Activated CD4-positive, alpha-beta T cell treated with anti-CD3 and anti-CD28 coated beads, Interleukin-2, amount 50 U/mL, for 24 hours (primary cell): ENCODE data around the gene SDK2.
"Not testable (repeated sequence)": the region's sequence is repeated elsewhere in the genome, so short reads cannot be mapped to it uniquely, and the experiment has no call there.

Experiments
- DNase-seq, 2 donors: peaks; one replicate each; pipeline ENCODE4 v3.0.0-alpha.2; 2020; ENCODE audit warnings: low read depth in 1 of 2, low spot score in 1 of 2

SDK2 gene

DNA sequence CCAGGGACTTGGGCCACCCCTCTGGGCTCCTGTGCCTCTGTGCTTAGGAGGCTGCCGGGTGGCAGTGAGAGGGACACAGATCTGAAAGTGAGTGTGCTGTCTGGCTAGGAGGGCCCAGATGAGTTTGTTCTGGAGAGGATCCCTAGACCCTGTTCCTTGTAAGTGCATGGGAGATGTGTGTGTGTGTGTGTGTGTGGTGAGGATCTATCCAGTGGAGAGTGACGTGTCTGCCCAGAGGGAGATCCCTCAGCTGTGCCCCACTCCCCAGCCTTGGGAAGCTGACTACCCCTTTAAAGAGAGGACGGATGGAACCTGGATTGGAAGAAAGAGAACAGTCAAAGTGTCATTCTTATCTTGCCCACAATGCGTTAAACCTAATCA, 306.9 kb downstream of the SDK2 start:
- no peak for DNase-seq

DNA sequence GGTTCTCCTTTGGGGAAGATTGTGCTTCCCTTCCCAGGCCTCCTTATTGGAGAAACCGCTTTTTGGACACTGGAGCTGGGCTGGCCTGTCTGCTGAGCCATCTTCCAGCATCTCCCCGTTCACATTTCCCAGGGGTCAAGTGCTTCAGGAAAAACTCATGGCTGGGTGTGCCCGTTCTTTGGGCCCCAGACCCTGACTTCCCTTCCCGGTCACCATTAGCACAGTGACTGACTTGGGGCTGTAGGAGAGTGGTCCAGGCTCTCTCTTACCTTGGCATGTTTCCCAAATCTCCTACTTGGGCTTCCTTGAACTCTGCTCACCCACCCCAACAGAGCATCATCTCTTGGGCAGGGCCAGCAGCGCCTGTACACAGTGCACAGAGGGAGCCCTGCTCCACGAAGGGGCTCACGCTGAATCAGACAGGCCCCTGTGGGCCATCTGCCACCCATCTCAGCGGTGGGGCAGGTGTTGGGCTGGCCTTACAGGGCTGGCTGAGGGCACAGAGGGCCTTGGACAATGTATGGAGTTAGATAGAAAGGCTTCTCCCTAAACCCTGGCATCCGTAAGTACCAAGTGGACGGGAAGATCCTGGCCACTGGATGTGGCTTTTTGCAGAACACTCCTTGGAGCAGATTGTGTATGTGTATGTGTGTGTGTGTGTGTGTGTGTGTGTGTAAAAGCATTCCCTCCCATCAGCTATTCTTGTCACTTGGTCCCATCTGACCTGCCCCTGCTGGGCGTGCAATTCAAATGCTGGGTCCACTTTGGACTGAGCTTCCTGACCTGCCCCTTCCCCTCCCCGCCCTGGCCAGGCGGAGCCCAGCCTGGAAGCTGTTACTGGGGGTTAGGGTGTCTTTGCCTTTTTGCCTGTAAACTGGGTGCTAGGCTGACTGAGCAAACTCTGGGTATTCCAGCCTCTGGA, 307.6 kb downstream of the SDK2 start:
- no peak for DNase-seq

DNA sequence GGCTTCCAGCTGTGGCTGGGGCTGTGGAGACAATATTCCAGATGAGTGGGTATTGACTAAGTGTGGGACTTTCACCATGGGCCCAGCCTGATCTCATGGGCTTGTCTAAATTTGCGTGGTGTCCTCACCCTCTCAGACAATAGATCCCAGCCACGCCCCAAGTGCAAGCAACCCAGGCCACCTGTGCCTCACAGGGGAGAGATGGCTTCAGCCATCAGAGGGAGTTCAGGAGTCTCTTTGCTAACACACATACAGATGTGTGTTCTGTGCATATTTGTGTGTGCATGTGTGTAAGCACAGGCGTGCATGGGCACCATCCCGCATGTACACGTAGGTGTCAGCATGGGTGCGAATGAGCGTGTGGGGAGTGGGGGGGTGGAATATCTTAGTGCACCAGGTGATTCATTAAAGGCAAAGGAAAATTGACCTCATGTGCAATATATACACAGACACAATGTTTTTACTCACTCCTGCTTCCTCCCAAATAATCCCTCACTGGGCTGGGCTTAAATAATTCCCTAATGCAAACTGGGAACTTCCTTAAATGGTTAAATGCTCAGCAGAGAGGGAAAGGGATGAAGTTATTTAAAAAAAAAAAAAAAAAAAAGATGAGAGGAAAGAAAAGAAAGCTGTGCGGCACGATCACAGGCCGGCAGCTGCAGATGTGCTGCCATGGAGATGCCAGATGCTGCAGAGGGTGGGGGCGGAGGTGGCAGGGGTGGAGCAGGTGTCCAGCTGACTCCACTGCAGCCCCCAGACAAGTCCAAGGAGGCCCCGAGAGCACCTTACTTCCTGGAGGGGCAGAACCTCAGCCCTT, 308.4 kb downstream of the SDK2 start:
- DNase-seq, result no peak

DNA sequence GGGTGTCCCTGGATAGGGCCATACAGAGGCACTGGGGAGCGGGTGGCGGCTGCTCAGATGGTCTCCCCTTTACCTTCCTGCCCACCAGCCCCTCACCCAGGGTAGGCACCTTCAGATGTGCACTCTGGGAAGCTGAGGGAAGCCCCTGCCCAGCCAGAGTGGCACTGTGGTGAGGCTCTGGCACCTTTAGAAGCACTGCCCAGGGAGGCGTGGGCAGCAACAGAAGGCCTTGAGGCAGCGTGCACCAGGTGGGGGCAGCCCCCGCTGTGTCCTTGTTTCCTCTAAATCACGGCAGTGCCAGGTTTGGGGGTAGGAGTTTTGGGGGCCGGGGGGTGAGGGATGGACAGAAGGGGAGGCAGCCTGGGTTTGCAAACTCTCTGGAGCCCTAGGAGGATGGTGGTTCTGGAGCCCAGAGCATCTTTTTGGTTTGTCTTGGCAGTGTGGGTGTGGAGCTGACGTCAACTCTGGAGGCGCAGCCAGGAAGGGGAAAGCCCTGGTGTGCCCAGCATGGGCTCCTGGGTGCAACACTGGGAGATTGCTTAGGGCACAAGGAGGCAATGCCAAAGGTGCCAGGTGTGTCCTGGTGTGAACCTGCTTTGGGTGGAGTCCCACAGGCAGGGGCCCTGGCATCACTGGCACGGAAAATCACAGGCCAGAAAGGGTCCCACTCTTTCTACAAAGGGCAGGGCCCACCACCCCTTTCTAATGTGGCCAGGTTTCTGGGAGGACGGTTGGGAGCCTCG, 309.3 kb downstream of the SDK2 start:
- no peak for DNase-seq

DNA sequence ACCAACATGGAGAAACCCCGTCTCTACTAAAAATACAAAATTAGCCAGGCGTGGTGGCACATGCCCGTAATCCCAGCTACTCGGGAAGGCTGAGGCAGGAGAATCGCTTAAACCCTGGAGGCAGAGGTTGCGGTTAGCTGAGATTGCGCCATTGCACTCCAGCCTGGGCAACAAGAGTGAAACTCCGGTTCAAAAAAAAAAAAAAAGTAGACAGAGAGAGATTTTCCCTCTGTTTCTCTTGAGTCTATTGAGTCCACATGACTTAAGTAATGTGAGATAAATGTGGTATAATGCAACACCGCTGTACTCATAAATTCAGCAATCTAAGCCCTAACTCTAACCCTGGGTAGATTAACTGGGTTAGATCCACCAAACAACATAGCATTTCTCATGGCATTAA, 310.8 kb downstream of the SDK2 start:
- not testable (repeated sequence) for DNase-seq

DNA sequence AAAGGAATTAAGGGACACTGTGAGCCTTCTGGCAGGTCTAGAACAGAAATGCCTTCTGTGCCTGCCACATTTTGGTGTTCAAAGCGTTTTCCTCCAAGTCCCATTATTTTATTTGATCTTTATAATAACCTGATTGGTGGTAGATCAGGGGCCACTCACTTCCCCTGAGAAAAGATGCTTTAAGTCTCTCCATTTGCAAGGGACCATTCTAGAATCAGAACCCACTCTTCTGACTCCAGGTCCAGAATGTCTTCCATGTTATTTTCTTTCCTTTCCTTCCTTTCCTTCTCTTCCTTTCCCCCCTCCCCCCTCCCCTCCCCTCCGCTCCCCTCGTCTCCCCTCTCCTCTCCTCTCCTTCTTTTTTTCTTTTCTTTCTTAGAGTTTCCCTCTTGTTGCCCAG, 313.2 kb downstream of the SDK2 start:
- DNase-seq, result no peak

DNA sequence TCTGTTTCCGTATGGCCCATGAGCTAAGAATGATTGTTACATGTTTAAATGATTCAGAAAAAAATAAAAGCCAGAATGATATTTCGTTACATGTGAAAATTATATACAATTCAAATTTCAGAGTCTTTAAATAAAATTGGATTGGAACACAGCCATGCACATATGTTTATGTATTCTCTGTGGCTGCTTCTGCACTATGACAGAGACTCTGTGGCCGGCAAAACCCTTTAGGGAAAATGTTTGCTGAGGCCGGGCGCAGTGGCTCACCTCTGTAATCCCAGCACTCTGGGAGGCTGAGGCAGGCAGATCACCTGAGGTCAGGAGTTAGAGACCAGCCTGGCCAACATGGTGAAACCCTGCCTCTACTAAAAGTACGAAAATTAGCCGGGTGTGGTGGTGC, 316.6 kb downstream of the SDK2 start:
- DNase-seq, result no peak

DNA sequence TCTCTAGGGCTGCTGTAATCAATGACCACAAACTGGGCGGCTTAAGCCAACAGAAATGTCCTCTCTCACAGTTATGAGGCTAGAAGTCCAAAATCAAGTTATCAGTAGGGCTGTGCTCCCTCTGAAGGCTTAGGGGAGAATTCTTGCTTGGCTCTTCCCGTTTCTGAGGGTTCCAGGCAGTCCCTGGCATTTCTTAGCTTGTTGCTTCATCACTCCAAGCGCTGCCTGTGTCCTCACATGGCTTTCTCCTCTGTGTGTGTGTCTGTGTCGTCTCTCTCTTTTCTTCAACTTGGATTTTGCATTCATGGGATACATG, 318.8 kb downstream of the SDK2 start:
- DNase-seq, result no peak

DNA sequence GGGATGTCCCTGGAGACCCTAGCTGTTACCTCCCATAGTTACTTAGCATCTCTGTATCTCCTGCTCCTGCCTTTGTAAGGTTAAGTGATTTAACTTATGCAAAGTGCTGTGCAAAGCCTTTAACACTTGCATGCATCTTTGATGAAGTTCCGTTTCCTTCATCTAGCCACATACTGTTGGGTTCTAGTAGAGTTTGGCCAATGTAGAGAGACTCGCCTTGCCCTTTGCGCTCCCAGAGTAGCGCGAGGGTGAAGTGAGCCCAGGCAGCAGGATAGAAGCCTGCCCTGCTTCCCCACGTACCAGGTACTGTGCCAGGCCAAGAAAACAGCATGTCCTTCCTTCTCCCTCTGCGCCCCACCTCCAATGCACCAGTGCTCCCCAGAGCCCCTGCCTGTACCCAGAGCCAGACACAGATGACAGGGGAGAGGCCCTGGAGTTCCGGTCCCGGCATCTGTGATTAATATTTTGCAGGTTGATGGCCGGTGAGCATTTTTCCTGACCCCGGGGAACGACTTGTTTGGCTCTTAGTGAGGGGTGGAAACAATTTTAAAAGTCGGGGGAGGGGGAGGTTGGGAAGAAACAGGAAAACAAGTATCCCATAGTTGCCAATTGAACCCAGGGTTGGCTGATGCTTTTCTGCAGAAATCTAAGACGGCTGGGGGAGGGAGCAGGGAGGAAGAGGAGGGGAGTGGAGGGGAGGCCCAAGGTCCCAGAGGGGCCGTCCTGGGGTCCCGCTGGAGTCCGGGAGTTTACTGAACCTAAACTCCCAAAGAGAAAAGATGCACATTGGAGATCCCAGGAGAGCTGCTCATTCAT, 319.3 kb downstream of the SDK2 start:
- DNase-seq, result no peak

DNA sequence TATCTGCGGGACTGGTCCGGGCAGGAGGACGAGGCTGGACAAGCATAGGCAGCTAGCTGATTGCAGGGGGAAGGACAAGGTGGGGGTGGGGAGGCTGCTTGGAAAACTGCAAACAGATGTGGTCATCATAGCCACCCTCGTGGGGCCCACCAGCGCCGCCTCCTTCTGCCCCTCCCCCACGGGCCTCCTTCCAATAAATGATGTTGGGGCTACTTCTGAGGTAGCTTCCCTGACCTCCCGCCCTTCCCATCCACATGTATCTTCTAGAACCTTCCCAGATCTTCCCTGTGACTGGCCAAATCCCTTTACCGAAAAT, 320.1 kb downstream of the SDK2 start:
- DNase-seq, result no peak

DNA sequence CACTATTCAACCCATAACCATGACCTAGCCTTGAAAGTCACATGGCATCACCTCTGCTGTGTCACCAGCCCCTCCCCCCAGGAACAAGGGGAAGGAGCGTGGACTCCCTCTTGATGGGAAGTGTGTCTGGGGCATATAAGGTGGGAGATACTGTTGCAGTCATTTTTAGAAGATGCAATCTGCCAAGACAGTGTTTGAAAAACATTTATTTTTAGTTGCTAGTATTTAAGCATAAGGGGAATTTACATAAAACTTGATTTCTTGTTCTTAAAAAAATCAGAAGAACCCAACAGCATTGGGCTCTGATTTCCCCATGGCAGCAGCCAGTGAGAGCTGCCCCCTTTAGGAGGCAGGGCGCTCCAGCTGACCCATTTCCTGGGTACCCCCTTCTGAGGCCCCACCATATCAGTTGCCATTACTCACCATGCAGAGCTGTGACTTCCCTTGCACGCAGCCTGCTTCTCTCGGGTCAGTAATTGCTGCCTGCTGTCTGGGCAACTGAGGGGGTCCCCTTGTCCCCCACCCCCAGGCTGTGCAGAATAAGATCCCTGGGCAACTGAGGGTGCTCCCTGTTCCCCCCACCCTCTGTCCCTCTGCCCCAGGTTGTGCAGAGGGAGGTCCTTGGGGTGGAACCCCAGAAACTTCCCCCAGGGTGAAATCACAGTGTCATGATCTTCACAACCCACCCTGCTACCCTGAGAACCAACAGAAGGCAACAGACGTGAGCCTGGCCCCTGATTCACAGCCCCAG, 320.7 kb downstream of the SDK2 start:
- no peak for DNase-seq

DNA sequence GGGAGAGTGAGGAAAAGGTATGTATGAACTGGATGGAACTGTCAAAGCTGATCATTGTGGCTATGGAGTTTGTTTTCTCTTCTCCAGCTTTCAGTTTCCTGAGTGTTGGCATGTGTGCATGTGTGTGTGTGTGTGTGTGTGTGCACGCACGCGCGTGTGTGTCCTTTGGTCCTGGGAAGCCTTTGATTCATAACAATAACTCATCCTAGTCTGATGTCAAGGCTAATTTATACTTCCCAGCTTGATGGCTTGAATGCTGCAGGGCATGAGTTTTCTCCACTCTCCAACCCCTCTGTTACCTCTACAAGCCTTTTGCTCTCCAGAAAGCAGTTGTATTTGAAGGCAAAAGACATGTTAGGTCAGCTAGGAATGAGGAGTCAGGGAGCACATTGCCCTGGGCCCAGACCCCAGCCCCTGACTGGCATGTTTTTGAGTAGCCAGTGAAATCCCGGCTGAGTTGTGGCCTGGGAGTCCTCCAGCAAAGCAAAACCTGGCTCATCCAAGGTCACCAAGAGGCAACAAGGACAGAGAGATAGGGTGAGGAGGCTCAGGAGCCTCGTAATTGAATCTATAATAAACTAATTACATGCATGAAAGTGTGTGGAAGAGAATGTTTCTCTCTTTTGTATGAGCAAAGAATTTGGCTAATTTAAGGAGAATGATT, 323.5 kb downstream of the SDK2 start:
- DNase-seq, result no peak

DNA sequence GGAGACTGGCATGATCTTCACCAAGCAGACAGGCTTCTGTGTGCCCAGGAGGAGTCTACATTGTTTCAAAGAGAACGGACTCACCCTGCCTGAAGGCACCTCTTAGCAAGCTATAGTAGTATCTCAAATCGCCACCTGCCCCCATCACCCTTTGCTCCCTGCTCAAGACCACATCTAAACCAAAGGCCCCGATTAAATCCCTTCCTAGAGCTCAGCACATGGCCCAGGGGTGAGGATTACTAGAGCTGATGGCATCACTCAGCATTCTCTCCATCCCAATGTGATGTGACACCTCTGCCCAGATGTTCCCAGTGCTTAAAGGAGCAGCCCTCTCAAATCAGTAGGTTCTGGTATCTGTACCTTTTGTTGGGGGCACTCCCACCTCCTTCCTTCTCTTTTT, 324.5 kb downstream of the SDK2 start:
- DNase-seq, result no peak

DNA sequence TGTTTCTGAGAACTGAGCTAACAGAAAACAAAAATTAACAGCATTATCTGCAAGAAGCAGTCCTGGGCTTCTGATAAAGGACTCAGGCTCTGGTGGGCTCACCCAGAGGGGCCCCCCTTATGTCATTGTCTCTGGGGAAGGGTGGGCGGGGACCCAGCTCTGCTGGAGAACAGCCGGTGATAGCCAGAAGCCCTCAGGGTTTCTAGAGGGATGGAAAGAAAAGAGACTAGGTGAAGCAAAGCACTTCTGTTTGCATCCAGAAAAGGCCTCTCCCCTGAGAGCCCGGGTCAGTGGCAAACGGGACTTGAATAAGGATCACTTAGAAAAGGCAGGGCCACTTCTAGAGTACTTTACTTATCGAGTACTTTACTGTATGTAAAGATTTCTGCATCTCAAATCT, 325.4 kb downstream of the SDK2 start:
- DNase-seq, result no peak

DNA sequence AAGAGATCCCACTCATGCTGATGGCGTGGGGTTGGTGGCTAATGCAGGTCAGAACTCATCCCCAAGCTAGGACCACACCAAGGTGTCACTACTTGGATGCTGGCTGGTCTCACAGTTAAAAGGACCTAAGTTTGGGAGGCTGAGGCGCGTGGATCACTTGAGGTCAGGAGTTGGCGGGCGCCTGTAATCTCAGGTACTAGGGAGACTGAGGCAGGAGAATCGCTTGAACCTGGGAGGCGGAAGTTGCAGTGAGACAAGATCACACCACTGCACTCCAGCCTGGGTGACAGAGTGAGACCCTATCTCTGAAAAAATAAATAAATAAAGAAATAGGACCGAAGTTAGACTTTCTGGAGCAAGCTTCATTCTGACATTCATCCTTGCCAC, 325.8 kb downstream of the SDK2 start:
- DNase-seq, result no peak

DNA sequence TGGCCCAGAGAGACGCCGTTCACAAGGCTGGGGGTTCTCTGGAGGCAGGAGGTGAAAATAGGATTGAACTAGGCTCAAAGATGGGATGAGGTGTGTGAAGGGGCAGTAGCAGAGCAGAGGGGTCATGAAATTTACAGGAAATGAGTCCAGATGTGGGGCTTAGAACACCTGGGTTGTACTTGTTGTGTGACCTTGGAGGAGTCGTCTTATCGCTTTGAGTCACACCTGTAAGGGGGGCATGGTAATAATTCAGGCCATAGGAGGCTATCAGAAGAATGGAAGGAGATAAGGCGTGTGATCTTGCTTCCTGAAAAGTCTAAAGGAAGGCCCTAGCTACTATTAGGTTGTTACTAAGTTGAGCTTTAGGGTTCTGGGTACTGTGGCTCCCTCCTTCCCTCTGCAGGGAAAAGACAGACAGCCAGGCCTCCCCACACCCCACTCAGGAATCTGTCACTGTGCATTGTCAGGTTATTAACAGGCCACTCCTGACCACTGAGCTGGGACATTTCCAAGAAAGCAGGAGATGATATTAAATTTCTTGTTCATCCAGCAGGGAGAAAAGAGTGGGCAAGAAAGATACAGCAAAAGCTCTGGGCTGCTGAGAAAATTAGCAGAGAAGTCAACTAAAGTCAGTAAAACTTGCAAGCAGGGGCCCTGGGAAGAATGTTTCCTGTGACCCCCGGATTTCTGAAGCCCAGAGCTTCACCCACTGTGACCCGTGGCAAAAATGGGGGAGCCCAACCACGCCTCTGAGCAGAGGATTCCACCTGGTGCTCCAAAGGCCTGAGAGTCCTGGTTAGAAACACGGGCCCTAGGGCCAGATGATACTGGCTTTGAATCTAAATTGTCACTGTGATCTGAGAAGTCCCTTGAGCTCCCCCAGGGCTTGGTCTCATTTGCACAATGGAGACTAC, 326.5 kb downstream of the SDK2 start:
- no peak for DNase-seq

DNA sequence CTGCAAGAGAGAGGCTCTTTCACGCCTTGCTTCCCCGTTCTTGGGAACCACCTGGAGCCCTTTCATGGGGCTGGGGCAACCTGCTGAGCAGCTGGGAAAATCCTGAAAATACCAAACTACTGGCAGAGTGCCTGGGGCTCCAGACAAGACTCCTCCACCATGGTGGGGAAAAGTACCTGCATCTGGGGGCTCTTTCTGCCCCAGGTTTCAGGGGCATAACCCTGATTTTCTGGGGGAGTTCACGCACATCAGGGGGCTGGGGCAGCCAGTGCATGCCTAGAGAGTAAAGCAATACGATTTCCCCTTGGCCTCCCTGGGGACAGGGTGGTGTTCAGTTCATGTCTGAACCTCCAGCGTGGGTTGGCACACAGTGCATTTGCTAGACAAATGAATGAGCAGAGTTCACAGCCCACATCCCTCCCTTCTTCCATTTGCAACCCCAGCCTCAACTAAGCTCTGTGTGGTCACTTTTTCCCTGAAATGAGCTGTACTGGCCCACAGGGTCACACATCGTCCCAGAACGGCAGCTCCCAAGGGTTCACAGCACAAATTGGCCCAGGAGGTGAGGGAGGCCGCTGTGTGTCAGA, 327.2 kb downstream of the SDK2 start:
- DNase-seq, result no peak

DNA sequence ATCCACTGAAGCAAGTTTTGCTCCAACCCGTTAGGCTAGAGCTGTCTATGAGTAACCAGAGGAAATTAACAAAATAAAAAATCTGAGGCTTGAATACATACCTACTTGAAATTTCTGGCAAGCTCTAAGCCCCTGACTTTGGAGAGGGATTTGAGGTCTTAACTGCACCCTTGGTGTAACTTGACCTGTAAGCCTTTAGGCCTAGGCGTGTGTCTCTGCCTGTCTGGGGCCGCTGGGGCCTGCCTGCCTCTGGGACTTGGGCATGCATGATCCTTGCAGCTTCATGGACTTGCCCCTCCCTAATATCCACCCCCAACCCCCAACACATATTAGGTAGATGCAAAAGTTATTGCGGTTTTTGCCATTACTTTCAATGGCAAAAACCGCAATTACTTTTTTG, 328.8 kb downstream of the SDK2 start:
- DNase-seq, result no peak
